AML-193 (cell line): ENCODE data around the gene GAB3.

Experiments used
- DNase-seq, 2 experiments: peaks; one replicate each; lab custom pipeline; 2025; lab: John Stamatoyannopoulos, UW

GAB3 gene

GRCh38 chrX:154751669-154752271 lies 893 bp upstream of the GAB3 start:
- no peak for DNase-seq

- DNase-seq = peak; percentile 17 to 25
Observed at GRCh38 chrX:154751203-154751668, 359 bp upstream of the GAB3 start.

- DNase-seq = no peak
Observed at GRCh38 chrX:154749856-154750255, 1.0 kb downstream of the GAB3 start.

- DNase-seq = peak; percentile 58 to 62
Observed at GRCh38 chrX:154748712-154749339, 2.1 kb downstream of the GAB3 start.

- DNase-seq = no peak
Observed at GRCh38 chrX:154742613-154743012, 8.3 kb downstream of the GAB3 start.

GRCh38 chrX:154739952-154740465 lies 10.9 kb downstream of the GAB3 start:
- peak; percentile 26 to 49 for DNase-seq

- peak; percentile 42 to 54 for DNase-seq
Observed at GRCh38 chrX:154738011-154738738, 12.7 kb downstream of the GAB3 start.

GRCh38 chrX:154737136-154737535 lies 13.7 kb downstream of the GAB3 start:
- DNase-seq = no peak

- DNase-seq = no peak
Observed at GRCh38 chrX:154735695-154736393, 15.0 kb downstream of the GAB3 start.

GRCh38 chrX:154734061-154734781 lies 16.7 kb downstream of the GAB3 start:
- DNase-seq = peak; percentile 76 to 77

- no peak for DNase-seq
Observed at GRCh38 chrX:154733066-154733425, 17.8 kb downstream of the GAB3 start.

- DNase-seq = peak in 1 of 2 experiments; percentile 12
Observed at GRCh38 chrX:154732421-154733065, 18.3 kb downstream of the GAB3 start.

GRCh38 chrX:154731881-154732280 lies 19.0 kb downstream of the GAB3 start:
- DNase-seq = no peak

- DNase-seq = no peak
Observed at GRCh38 chrX:154731184-154731583, 19.7 kb downstream of the GAB3 start.

GRCh38 chrX:154730253-154730891 lies 20.5 kb downstream of the GAB3 start:
- DNase-seq = no peak

GRCh38 chrX:154729439-154729838 lies 21.4 kb downstream of the GAB3 start:
- no peak for DNase-seq

- no peak for DNase-seq
Observed at GRCh38 chrX:154728431-154729190, 22.3 kb downstream of the GAB3 start.

GRCh38 chrX:154727871-154728270 lies 23.0 kb downstream of the GAB3 start:
- DNase-seq = peak; percentile 31 to 35

GRCh38 chrX:154727418-154727817 lies 23.5 kb downstream of the GAB3 start:
- DNase-seq = no peak
